HG03097 (cell line): ENCODE measurements around the gene LDHA.
"Not testable (repeated sequence)": the region's sequence is repeated elsewhere in the genome, so short reads cannot be mapped to it uniquely, and the experiment has no call there.

Experiments
- ATAC-seq: cut with Tn5 transposase; IDR thresholded peaks from one replicate; pipeline ENCODE4 v1.9.1; 2021; ENCODE audit not compliant: unreplicated experiment, low FRiP score

LDHA gene

GRCh38 chr11:18393581-18394274 lies 635 bp upstream of the LDHA start:
- ATAC-seq = peak; percentile 7

DNA sequence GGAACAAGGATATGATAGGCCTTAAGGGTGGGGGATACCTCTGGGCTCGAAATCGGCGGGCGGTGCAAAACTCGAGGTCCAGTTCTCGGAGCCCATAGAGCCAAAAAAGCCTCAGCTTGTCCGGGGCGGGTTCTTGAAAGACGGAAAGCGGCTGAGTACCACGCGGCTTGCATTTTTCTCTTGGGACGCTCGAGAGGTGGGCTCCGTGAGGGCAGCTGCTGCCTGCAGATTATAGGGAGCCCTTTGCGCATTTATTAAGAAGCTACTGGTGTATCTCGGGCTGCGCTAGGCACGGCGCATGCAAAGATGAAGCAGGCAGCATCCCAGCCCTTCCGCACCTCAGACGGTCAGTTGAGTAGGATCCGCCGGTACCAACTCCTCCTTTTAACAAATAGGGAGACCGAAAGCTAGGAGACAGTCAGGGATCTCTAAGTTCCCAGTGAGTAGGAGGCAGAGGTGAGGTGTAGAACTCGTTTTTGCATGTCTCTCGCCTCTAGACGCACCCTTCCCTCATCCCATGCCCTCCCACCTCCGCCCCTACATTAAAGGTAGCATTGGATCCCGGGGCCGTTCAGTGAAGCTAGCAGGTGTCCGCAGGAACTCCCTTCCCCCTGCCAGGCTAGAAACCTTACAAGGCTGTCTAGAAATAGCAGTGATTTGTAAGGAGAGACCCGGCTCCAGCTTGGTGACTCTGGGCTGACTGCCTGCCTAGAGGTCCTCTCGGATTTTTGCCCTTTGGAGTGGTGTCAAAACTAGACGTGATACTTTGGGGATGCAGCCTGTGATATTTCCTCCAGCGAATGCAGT lies 768 bp downstream of the LDHA start:
- ATAC-seq = no peak

GRCh38 chr11:18395735-18396504 lies 1.6 kb downstream of the LDHA start:
- ATAC-seq = peak; percentile 57

DNA sequence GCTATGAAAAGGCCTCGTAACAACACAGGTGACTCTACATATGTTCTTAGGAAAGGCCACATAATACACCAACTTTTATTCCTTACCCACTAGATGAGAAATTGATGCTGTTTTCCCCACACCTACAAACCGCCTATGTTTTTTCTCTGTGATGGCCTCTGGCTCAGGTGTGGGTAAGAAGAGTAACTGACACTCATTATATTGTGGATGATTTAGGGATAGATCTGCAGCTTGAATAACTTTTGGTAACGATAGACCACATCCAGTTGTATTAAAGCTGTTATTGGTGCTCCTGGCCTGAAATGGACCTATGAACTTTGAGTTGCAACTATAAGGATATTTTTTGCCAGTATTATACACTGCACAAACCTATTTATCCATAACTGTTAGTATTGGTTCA lies 3.6 kb downstream of the LDHA start:
- no peak for ATAC-seq

- not testable (repeated sequence) for ATAC-seq
Measured at GRCh38 chr11:18401077-18401476, 6.7 kb downstream of the LDHA start.

DNA sequence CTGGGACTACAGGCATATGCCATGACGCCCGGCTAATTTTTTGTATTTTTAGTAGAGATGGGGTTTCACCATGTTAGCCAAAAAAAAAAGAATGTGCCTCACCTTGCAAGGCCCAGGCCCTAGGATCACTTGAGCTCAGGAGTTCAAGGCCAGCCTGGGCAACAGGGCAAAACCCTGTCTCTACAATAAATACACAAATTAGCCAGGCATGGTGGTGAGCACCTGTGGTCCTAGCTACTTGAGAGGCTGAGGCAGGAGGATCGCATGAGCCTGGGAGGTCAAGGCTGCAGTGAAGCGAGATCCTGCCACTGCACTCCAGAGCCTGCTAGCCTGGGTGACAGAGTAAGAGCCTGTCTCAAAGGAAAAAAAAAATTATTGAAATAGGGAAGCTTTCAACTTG lies 9.7 kb downstream of the LDHA start:
- ATAC-seq = no peak

GRCh38 chr11:18407400-18407799 lies 13.0 kb downstream of the LDHA start:
- not testable (repeated sequence) for ATAC-seq

- ATAC-seq = no peak
Measured at GRCh38 chr11:18408558-18409291, 14.4 kb downstream of the LDHA start.

- ATAC-seq = no peak
Measured at GRCh38 chr11:18416459-18416858, 22.1 kb downstream of the LDHA start.

- no peak for ATAC-seq
Measured at GRCh38 chr11:18419040-18419439, 24.7 kb downstream of the LDHA start.

DNA sequence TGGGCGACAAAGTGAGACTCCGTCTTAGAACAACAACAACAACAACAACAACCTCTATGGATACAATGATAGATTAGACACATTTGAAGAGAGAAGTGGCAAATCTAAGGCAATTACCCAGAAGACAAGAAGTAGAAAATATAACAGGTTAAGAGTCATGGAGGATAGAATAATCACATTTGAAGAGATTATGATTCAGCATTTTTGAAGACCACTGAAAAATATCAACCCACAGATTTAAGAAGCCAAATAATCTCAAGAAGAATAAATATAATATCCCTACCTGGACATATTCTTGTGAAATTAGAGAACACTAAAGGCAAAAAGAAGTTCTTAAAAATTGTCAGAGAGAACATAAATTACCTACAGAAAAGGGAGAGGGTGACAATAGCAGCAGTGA lies 25.7 kb downstream of the LDHA start:
- ATAC-seq = no peak

- ATAC-seq = no peak
Measured at GRCh38 chr11:18427240-18427639, 32.9 kb downstream of the LDHA start.

DNA sequence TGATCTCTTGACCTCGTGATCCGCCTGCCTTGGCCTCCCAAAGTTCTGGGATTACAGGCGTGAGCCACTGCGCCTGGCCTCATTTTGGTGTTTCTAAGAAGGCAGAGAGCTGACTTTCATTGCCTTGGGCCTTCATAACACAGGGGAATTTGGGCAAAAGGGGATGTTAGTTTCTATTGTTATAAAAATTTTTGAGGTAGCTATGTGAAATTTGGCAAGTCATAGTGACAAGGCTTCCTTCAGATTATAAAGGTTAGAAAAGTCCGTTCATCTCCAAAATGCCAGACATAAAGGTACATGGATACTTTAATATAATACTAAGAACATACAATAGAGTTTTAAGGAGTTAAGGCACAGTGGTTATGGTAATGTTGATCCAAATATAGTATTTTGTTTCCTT lies 35.0 kb downstream of the LDHA start:
- ATAC-seq = no peak

DNA sequence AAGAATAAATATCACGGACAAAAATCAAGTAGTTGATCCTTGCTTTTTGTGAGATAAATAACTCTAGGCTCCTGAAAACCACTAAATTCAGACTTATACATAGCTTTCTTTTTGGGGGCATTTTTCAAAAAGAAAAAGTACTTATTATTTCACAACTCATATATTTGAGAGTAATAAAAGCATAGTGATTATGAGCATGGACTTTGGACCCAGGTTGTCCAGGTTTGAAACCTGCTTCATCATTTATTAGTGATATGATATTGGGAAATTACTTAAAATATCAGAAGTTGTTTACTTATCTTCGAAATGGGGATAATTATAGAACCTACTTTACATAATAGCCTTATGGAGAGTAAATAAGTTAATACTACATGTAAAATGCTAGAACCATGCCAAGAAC lies 44.3 kb downstream of the LDHA start:
- no peak for ATAC-seq

DNA sequence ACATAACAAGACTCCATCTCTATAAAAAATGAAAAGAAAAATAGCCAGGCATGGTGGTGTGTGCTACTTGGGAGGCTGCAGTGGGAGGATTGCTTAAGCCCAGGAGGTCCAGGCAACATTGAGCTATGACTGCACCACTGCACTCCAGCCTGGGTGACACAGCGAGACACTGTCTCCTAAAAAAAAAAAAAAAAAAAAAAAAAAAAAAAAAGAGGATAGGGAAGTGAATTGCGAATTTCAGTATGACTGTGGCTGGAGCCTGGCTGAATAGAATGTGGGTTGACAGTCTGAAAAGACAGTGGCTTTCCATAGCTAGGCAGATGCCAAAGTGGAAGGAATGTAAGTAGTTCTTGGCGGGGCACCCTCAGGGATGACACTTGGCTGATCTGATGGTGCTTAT lies 54.9 kb downstream of the LDHA start:
- ATAC-seq = no peak

DNA sequence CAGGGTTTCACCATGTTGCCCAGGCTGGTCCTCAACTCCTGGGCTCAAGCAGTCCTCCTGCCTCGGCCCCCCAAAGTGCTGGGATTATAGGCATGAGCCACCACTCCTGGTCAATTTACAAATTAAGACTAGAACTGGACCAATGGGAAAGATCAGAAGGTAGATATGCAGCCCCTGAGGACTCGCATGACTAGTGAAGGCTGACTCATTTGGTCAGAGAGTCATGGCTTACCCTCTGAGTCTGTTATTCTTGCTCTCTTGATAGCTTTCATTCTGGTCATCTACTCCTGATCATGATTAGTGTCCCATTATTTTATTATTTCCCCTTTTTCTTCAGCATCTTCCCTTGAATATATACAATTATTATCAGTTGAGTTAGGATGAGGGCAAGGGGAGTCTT lies 58.6 kb downstream of the LDHA start:
- ATAC-seq = no peak

GRCh38 chr11:18455686-18456372 lies 61.5 kb downstream of the LDHA start, which contains the start of gene LDHAL6A:
LDHAL6A (plus strand) TSS chr11:18455856; CDS start chr11:18456681, 825 bp downstream.
- no peak for ATAC-seq

- ATAC-seq = no peak
Measured at GRCh38 chr11:18457450-18457849, 63.1 kb downstream of the LDHA start.
